ENCODE data around the gene ADAP1.

- TF ChIP-seq CTCF (IDR thresholded peaks at IDR 0.05; ENCODE audit: insufficient read depth, low read length, poor library complexity, severe bottlenecking) = no peak
- TF ChIP-seq EZH2phosphoT487 (conservative IDR thresholded peaks at IDR 0.05; ENCODE audit: low read length) = no peak
Observed at GRCh38 chr7:865921-866320, 88.6 kb downstream of the ADAP1 start.
